Esophagus muscularis mucosa (tissue), 4 donors: ENCODE data around the gene FMN1.

Source experiments
- EP300 ChIP-seq: sonication (generic); formaldehyde crosslinking; IDR thresholded peaks from one replicate; pipeline ENCODE4 v1.6.1; 2017; ENCODE audit warnings: antibody characterized with exemption
- POLR2A ChIP-seq: fragments of 450-650 bp; IDR thresholded peaks from one replicate; pipeline ENCODE4 v1.6.1; 2017; ENCODE audit warnings: antibody characterized with exemption, moderate library complexity, mild to moderate bottlenecking, low read depth
- POLR2AphosphoS5 ChIP-seq, 2 donors: sonication (generic); formaldehyde crosslinking; IDR thresholded peaks; one replicate each; pipeline ENCODE4 v1.6.1; 2017; ENCODE audit warnings: antibody characterized with exemption in 2 of 2
- TF ChIP-seq, protein P1 (sequence below), 3 experiments: fragments of 200-600 bp in 2 of 3; fragments of 450-650 bp in 1 of 3; sonication (generic) in 2 of 3; IDR thresholded peaks; one replicate each; pipeline ENCODE4 v1.5.1; 2017 to 2019; ENCODE audit warnings: antibody characterized with exemption in 3 of 3, mild to moderate bottlenecking in 2 of 3, moderate library complexity in 1 of 3

DNA sequence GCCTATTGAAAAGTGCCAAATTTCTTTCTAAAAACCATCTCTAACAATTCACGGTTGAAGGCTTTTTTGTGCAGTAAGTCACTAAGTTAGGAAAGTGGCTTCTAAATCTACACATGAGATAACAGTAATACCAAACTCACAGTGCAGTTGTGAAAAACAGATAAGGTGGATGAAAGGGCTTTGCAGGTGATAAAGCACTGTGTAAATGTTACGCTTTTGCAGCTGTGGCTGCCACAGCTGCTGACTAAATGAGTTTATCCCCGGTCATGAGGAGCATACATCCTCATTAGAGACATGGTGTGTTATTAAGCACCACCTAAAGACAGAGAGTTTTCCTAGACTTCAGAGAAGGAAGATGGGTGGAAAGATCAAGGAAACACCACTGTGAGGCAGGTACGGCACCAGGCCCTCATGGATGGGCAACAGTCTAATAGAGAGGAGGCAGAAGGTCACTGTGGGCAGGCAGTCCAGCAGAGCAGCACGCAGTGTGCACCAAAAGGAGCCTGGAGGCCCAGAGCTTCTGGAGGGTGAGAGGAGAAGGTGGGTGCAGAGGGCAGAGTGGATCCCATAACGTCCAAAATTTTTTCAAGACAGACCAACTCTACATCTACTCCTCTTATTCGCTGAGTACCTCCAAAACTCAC is 68.5 kb downstream of the FMN1 start:
- TF ChIP-seq, protein P1, sequence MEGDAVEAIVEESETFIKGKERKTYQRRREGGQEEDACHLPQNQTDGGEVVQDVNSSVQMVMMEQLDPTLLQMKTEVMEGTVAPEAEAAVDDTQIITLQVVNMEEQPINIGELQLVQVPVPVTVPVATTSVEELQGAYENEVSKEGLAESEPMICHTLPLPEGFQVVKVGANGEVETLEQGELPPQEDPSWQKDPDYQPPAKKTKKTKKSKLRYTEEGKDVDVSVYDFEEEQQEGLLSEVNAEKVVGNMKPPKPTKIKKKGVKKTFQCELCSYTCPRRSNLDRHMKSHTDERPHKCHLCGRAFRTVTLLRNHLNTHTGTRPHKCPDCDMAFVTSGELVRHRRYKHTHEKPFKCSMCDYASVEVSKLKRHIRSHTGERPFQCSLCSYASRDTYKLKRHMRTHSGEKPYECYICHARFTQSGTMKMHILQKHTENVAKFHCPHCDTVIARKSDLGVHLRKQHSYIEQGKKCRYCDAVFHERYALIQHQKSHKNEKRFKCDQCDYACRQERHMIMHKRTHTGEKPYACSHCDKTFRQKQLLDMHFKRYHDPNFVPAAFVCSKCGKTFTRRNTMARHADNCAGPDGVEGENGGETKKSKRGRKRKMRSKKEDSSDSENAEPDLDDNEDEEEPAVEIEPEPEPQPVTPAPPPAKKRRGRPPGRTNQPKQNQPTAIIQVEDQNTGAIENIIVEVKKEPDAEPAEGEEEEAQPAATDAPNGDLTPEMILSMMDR (IDR thresholded peaks at IDR 0.05), result no peak
- TF ChIP-seq POLR2AphosphoS5 (IDR thresholded peaks at IDR 0.05) (no peak), POLR2A (no peak), EP300 (no peak)
